CD4-positive, alpha-beta T cell treated with Interleukin-2 at 100 ng/mL for 4 hours (primary cell): Measurements from ENCODE around the gene AGBL1.

Source experiments
- DNase-seq: peaks from one replicate; pipeline ENCODE4 v3.0.0-alpha.2; 2020; ENCODE audit warnings: low spot score

Gene AGBL1

DNA sequence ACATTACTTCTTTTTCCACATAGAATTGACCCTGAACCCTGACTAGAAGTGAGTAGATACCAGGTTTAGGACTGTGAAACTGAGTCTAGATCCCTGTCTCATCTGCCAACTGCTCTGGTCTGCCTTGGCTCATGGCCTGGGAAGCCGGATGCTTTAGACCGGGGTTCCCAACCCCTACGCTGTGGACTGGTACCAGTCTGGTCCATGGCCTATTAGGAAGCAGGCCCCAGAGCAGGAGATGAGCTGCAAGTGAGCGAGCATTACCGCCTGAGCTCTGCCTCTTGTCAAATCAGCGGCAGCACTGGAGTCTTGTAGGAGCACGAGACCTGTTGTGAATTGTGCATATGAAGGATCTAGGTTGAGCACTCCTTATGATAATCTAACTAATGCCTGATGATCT lies 734.2 kb downstream of the AGBL1 start:
- DNase-seq, result no peak

DNA sequence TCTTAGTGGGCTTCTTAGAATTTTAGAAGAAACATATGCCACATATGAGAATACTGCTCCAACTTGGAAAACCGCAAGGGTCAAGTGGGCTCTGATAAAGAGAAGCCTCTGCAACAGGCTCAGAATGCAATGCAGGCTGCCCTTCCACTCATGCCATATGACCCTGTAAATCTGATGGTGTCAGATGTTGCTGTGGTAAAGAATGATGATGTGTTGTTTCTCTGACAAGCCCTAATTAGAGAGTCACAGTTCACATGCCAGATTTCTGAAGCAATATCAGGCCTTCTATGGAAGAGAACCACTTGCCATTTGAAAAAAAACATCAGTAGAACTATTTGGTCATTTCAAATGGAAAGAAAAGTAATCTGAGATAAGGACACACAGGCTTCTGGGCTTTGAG lies 749.6 kb downstream of the AGBL1 start:
- no peak for DNase-seq

DNA sequence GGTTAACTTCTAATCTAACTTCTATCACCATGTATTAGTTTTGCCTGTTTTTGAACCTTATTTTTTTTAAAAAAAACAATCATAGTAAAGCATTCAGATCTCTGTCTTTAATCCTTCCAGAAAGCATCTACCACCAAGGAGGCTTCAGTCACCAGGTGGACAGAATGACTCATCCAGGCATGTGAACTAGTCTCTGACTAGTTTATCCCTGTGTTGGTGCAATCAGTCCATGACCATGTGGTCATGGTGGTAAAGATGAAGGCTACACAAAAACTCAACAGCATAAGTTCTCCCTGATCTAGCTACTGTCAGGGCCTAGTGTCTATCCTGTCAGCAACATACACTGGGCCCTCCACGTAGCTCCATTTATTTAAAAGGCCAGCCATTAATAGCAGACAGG lies 750.6 kb downstream of the AGBL1 start:
- DNase-seq, result no peak

DNA sequence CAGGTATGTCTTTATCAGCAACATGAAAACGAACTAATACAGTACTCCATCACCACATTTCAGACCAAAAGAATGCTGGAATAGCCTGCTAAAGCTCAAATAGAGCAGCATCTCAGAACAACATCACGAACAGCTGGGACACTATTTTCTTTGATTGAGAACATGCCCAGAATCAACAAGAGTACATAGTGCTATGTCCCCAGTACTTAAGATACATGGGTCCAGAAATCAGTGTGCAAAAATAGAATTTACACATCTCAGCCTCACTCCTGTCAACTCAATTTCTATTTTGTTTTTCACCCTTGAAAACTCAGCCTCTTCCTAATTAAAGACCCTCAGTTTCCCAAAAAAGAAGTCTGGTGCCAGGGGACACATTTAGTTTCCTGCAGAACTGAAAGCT lies 753.9 kb downstream of the AGBL1 start:
- no peak for DNase-seq

DNA sequence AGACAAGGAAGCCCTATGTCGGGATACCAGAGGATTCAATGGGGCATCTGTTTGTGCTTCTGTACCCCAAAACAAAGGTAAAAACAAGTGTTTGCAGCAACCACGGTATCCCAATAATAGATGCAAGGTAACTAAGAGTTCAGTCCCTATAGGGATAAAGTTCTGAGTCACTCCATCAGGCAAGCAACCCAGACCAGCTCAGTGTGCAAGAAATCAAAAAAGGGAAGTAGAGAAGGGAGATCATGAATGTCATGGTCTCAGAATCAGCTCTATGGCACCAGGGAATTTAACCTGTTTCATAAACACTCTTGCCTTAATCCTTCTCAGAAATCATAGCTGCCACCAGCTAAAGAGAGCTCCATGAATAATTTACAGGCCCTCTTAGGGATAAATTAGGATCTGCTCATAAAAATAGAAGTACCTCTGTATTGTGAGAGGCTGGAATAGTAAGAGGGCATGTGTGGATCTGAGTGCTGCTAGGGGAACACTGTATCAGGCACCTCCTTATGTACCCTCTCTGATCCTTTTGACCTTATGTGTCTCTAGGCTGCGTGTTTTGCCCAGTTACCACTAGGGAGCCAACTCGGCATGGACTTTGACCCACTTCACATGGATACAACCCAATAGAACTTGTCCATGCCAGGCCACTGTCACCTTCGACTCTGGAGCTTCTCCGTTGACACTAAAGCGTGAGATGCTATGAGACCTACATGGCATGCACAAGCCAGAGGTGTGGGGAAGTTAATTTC lies 754.6 kb downstream of the AGBL1 start:
- DNase-seq, result no peak

DNA sequence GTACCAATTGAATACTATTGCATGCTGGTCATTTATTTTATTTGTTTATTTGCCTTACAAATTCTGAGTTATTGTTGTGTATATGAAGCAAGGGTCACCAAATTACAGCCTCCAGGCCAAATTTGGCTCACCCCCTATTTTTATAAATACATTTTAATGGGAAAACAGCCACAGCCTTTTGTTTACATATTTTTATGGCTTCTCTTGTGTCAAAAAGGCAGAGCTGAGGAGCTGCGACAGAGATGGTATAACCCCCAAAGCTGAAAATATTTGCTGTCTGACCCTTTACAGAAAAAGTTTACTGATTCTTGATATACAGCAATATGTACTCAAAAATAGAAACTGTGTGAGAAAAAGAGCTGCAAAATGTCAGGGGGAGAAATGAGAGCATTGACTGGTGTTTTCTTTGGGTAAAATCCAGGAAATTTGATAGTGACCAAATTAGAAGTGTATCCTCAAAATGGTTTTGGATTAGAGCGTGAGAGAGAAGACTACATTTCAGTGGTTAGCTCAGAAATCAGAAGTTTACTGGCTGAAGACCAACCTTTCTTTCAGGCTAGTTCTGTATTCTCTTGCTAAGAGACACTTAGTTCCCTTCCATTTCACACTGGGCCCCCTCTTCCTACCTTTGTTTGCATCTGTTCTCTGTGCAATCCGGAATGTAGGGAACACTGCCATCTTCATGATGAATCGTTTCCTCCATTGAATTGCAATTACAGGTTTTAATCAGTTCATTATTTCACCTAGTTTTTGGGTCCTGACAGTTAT lies 757.8 kb downstream of the AGBL1 start:
- DNase-seq, result no peak

DNA sequence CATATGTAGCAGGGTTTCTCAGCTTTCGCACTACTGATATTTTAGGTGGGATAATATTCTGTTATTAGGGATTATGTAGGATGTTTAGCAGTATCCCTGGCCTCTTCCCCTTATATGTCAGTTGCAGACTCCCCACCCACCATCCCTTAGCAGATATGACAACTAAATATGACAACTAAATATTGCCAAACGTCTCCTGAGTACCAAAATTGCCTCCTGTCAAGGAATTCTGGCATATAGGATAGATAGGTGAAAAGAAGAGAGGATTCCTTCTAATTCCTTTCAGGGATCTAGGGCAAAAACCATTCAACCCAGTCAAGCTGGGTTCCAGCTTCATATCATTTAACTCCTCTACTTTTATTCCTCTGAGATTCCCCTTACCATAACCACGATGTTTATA lies 759.8 kb downstream of the AGBL1 start:
- no peak for DNase-seq

DNA sequence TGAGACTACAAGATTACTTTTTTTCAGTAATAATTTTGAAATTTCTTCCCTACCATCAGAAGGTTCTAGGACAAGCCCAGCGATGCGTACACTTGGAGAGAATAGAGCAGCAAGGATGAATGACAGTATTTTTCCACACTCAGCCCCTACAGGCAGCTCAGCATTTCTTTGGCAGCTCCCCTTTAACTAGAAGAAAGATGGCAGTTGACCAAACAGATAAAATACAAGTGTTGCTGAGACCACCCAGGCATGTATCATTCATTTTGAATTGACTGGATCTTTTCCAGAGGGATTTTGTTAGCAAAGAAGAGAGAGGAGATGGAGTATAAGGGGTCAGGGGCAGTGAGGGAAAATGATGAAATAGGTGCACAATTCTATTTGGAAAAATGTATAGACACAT lies 761.3 kb downstream of the AGBL1 start:
- no peak for DNase-seq

DNA sequence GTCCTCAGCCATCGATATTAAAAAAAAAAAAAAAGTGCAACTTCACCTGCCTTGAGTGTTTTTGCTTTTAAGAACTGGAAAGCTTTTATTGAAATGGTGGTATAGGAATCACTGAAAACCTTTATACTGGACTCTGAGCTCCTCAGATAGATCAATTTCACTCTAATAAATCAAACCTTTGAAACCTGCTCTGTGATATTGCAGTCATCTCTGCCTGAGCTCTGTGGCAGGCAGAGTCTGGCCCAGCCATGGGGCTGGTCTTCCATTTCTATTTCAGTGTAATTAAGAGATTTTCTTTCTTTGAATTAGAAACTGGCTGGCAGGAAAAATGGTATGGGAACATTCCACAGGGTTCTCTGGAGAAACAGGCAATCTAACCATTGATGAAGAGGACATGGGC lies 762.5 kb downstream of the AGBL1 start:
- DNase-seq, result no peak

DNA sequence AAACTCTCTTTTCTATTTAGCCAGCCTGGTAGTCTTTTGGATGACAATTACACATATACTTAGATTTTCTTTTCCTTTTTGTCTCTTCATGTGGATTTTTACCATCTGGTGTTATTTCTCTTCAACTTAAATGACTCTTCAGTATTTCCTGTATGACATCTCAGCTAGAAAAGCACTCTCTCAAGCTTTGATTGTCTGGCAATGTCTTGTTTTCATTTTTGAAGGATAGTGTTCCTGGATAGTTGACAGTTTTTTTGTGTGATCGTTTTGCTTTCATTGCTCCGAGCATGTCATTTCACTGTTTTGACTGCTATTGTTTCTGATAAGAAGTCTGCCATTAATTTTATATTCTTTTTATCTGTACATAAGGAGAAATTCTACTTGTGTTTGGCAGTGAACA lies 766.4 kb downstream of the AGBL1 start:
- no peak for DNase-seq

DNA sequence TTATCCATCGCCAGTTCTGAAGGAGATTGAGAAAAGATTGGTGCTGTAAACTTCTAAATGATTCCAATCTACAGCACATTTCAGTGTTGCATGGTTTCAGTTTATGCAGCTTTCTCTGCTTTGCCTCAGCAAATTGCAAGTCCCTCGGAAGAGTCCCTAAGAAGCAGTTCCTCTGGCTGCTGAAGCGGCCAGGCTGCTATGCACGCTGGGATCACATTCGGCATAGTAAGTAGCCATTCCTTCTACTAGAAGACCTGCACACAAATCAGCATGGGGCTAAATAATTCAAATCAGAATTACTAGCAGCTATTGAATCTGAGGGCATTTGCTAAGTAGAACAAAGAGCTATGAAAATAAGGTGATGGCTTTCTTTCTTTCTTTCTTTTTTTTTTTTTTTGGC lies 769.5 kb downstream of the AGBL1 start:
- DNase-seq, result no peak

DNA sequence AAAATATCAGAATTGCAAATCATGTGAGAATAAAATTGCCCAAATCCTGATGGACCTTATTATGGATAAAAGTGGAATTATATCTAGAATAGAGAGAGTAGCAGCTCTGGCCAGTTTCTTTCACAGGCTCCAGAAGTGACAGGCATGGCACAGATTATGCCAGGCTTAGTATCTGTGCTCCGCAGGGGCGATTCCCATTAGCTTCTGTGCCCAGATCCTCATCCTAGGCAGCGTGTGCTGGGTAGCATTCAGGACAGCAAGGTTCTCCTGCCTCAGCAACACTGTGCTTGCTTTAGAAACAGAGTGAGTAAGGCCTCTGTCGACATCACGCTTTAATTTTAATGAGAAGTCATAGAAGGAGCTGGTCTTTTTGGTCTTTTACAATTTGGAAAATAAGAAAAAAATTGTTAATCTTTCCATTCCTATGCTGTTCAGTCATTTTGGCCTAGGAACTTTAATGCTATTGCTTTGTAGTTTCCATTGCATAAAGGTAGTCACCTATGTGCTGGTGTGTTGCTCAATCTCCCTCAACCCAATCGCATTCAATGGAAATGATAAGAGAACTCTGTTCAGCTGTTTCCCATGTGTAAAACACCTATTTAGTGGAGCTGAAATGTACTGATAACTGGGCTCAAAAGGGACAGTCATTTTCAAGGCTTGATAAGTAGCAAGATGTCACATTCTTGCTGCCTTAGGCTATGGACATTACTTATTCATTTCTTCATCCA lies 770.1 kb downstream of the AGBL1 start:
- no peak for DNase-seq

DNA sequence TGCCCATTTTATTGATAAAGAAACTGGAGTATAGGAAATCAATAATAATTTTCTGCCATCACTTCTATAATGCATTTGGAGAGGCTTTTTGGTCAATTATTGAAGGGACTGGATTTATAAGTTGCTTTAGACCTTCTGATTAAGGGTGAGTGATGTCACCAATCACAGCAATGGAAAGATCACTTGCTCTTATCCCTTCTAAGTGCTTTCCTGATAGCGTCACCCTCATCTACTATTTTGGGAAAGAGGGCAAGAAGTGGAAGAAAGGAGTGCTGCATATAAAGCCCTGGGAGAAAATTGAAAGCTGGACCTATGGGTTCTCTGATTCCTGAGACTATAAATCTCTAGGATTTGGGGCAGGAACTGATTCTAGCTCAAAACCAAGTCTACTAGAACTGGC lies 771.3 kb downstream of the AGBL1 start:
- DNase-seq, result no peak

DNA sequence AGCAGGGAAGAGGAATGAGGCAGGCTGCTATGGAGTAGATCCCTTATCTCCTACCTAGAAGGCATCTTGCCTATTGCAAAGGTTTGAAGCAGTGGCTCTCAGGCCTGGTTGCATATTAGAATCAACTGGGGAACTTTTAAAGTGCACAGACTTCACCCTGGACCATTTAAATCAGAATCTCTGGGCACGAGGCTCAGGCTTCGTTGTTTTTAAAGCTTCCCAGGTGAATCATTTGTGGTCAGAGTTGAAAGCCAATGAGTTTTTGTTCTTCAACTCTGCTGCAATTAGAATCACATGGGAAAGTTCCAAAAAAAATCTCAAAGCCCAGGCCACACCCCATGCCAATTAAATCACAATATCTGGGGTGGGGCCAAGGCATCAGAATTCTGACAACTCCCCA lies 773.1 kb downstream of the AGBL1 start:
- DNase-seq, result no peak

DNA sequence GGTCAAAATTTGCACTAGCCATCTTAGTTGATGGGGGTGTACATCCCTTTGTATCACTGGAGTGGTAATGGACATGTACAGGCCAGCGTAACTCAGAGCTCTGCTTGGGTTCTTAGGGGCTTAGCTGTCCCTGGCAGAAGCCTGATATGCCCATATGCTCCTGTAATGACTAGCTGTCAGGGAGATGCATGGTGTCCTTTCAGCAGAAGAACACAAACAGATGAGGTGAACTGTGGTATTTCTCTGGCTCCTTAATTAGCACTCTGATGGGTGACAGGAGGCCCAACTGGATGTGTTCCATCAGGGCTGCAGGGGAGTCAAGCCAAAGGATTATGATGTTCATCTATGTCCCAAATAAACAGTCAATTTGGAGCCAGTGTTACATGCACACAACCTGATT lies 774.5 kb downstream of the AGBL1 start:
- no peak for DNase-seq

DNA sequence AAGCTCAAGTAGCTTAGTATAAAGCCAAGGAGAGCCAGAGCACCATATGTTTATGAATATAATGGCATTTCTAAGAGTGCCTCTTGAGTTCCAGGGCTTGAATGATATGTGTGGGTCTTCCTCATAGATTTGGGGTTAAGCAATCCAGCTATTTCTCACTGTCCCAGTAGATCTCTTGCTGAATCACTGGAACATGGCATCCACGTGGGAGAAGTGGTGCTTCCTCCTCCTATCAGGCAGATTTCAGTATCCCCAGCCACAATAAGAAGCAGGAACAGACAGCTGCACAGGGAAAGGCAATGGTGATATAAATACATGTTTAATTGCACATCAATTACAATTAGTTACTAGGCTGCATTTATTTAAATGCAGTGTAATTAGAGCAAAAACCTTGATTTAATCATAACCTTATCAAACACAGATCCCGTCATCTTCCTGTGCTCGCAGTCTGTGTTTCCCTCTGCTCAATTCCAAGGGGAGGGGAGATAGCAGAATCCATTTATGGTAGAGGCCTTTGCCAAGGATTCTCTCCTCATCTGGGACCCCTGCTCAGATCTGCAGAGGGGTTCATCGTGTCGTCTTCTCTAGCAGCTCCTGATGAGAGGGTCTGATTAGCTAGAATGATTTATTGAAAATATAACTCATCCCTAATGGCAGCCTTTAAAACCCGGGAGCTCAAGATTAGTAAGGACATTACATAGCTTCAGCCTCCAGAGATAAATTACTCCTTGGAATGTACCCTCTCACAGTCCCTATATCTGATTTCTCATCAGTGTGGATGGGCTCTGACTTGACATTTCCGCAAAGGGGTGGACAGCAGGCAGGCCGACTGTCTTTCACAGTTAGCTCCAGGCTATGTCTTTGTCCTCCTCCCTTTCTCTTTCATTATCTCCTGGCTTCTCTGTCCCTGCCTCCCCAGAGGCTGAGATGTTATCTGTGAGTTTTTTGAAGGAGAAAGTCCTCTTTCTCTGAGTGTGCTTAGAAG lies 775.9 kb downstream of the AGBL1 start:
- DNase-seq, result no peak

DNA sequence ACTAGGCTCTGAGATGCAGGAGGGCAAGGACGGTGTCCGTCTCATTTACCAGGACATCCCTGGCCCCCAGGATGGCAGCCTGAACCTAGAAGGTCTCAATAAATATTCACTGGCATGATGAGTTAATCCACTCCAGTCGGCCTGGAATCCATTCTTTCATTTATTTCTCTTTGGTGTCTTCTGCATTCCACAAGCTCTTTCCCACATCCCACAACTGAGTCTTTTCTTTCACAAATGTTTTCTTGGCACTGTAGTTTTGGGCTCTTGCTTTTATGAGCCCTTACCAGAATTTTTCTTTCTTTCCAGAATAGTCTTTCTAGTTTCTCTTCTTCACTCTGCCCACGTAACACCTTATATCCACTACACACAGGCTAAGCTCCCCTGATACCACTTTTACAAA lies 778.0 kb downstream of the AGBL1 start:
- DNase-seq, result no peak

DNA sequence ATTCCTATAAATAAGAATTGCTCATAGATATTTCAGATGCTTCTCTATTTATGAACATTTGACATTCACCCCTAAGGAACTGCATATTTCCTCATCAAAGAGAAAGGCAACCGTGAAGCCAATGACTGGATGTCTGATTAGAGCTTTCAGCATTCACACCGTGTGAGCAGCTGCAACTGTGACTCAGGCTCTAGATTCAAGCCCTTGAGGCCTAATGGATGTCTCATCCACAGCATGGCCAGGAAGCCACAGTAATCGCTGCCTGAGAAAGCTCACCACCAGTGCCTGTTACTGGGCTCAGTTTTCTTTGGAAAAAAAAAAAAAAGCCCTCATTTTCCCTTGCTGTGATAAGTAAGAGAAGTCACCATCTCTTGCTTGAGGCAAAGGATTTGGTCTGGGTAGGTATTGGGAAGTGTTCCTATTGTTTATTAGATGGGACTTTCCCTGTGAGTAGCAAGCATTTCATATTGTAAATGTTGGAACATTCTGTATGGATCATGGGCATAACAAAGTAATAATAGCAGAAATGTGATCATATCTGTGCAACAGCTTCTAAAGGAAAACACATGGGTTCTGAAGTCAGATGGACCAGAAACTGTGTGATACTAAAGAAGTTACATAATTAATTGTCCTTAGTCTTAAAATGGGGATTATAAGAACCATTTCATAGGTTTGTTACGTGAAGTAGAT lies 783.7 kb downstream of the AGBL1 start:
- DNase-seq, result no peak

DNA sequence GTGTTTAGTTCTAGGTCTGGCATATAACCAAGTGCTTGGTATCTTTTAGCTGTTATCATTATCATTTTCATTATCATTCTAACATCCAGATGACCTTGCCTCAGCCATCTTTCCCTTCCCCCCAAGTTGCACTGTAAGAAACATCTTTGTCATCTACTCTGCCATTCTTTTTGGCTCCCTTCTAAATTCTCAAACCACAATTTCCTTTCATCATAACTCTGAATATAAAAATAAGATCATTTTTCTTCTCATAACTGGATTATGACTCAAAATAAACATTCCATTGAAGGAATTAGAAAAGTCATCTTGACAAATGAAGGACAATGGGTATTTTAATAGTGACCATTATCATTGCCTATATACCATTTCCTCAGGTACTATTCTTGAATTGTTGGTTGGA lies 786.2 kb downstream of the AGBL1 start:
- DNase-seq, result no peak

DNA sequence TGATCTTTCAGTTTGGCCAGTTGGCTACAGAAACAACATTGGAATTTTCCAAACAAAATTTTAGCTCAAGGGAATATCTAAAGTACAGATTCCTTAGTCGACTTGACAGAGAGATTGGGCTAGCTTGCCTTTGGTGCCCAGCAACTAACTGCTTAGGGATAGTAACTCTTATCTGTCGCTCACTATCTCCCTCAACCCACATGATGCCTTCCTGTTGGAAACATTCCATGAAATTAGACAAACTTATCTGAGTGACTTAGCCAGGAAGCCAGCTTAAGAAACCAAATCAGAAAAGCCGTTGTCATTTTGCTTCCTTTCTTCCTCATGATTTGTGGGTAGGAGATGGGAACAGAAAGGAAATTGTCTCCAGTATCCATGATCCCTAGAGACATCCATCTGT lies 791.2 kb downstream of the AGBL1 start:
- no peak for DNase-seq

DNA sequence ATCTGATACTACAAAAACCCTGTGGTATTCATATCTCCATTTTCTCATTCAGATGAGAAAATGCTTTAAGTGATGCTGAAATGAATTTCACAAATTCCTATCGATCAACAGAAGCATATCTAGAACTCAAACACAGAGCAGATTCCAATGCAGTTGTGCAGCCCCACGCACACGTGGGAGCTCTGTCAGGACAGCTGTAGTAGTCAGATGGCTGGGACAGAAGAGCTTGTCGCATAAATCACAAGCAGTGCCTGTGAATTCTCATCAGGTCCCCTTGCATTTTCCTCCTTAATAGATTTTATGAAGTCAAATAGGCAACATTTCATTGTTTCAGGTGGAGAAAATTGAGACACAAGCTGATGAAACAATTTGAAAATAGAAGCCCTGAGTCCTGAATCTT lies 792.3 kb downstream of the AGBL1 start:
- DNase-seq, result no peak
